Measurements from ENCODE around the gene ERC2.

- TF ChIP-seq ZFP3 (CRISPR knock-in tag; IDR thresholded peaks at IDR 0.05) = no peak
- TF ChIP-seq RARB (CRISPR knock-in tag; IDR thresholded peaks at IDR 0.05) = no peak
- no peak for TF ChIP-seq ZFP30 (CRISPR knock-in tag; IDR thresholded peaks at IDR 0.05)
These were observed 901.1 kb downstream of the ERC2 start for GRCh38 chr3:55567121-55567520.

Data from SK-N-SH treated with all-trans-retinoic acid at 6 μM for 48 hours (cell line).